Stimulated activated CD8-positive, alpha-beta memory T cell treated with anti-CD3 and anti-CD28 coated beads, Interleukin-15, amount 100 ng/mL, for 24 hours (primary cell): Measurements from ENCODE around the gene MUC13.
"Not testable (repeated sequence)": the region's sequence is repeated elsewhere in the genome, so short reads cannot be mapped to it uniquely, and the experiment has no call there.

Source experiments
- DNase-seq: peaks from one replicate; pipeline ENCODE4 v3.0.0-alpha.2; 2020; ENCODE audit warnings: low read depth

The MUC13 gene

GRCh38 chr3:124934577-124934976 lies at the start of gene MUC13:
MUC13 (minus strand) TSS chr3:124934751; CDS start chr3:124934712, 39 bp downstream.
- DNase-seq = no peak

- DNase-seq = no peak
Measured at GRCh38 chr3:124982855-124983254, 48.3 kb upstream of the MUC13 start.

GRCh38 chr3:124981472-124981871 lies 46.9 kb upstream of the MUC13 start:
- DNase-seq = no peak

- no peak for DNase-seq
Measured at GRCh38 chr3:124978627-124979026, 44.1 kb upstream of the MUC13 start.

- DNase-seq = no peak
Measured at GRCh38 chr3:124976383-124976782, 41.8 kb upstream of the MUC13 start.

GRCh38 chr3:124974691-124975090 lies 40.1 kb upstream of the MUC13 start:
- no peak for DNase-seq

GRCh38 chr3:124973290-124973689 lies 38.7 kb upstream of the MUC13 start:
- no peak for DNase-seq

- DNase-seq = no peak
Measured at GRCh38 chr3:124972457-124972856, 37.9 kb upstream of the MUC13 start.

GRCh38 chr3:124969963-124970722 lies 35.6 kb upstream of the MUC13 start:
- no peak for DNase-seq

GRCh38 chr3:124969190-124969589 lies 34.6 kb upstream of the MUC13 start:
- no peak for DNase-seq

- DNase-seq = no peak
Measured at GRCh38 chr3:124967964-124968363, 33.4 kb upstream of the MUC13 start.

- no peak for DNase-seq
Measured at GRCh38 chr3:124966521-124967445, 32.2 kb upstream of the MUC13 start.

- DNase-seq = no peak
Measured at GRCh38 chr3:124965413-124965812, 30.9 kb upstream of the MUC13 start.

GRCh38 chr3:124964387-124964786 lies 29.8 kb upstream of the MUC13 start:
- DNase-seq = no peak

GRCh38 chr3:124963755-124964154 lies 29.2 kb upstream of the MUC13 start:
- DNase-seq = no peak

- DNase-seq = no peak
Measured at GRCh38 chr3:124962403-124962940, 27.9 kb upstream of the MUC13 start.

- DNase-seq = no peak
Measured at GRCh38 chr3:124960698-124961097, 26.1 kb upstream of the MUC13 start.

GRCh38 chr3:124960105-124960504 lies 25.6 kb upstream of the MUC13 start:
- DNase-seq = no peak

- not testable (repeated sequence) for DNase-seq
Measured at GRCh38 chr3:124957951-124958350, 23.4 kb upstream of the MUC13 start.

GRCh38 chr3:124952282-124952855 lies 17.8 kb upstream of the MUC13 start:
- no peak for DNase-seq

GRCh38 chr3:124951511-124952281 lies 17.1 kb upstream of the MUC13 start:
- no peak for DNase-seq

- DNase-seq = no peak
Measured at GRCh38 chr3:124950026-124950425, 15.5 kb upstream of the MUC13 start.
